Measurements from ENCODE around the gene SLC41A3.

- no peak for TF ChIP-seq CTCF (IDR thresholded peaks at IDR 0.05)
- TF ChIP-seq POLR2AphosphoS5 (IDR thresholded peaks at IDR 0.05), result no peak
These were observed 118.4 kb downstream of the SLC41A3 start for GRCh38 chr3:125965505-125965904.
